ENCODE results near the gene CC2D1A. TPM values are rescaled to one million over a fixed set of nuclear protein-coding genes. Genes with fewer than 3 reads are reported as not detected.

Gene CC2D1A
- total and polyA plus RNA-seq, 8 donors, result 24.8 to 381 (median 38.5) TPM

GRCh38 chr19:13931391-13932148, 25.6 kb downstream of the CC2D1A start:
- peaks cover 21 to 46% (median 43%) of the 10 kb centered on the region in 4 donors for H3K36me3 ChIP-seq
- WGBS, 5 donors, result 84 to 87% (median 85%) methylated on average over 13 to 30 of the region's 30 CpGs
- H3K27ac ChIP-seq, result no peak overlapping the region
- H3K4me3 ChIP-seq, result no peak overlapping the region
- H3K9me3 ChIP-seq, result no peaks in the 10 kb centered on the region
- H3K4me1 ChIP-seq, result no peaks in the 10 kb centered on the region
- DNase-seq, result no peak
- no peak for TF ChIP-seq CTCF (IDR thresholded peaks at IDR 0.05)
- no peak for TF ChIP-seq POLR2A (IDR thresholded peaks at IDR 0.05)
- no peak for TF ChIP-seq POLR2AphosphoS5 (IDR thresholded peaks at IDR 0.05)
- no peak for TF ChIP-seq EP300 (IDR thresholded peaks at IDR 0.05)
- H3K27me3 ChIP-seq, result peaks cover 0 to 38% (median 4%) of the 10 kb centered on the region in 3 donors
- intact Hi-C loops (cut with DNase I; ENCODE audit: low total_unique reads), result no loop called here

- H3K9me3 ChIP-seq, result no peaks in the 10 kb centered on the region
- H3K4me3 ChIP-seq, result no peak overlapping the region
- 83 to 97% (median 90%) methylated on average over 6 of the region's 6 CpGs for WGBS, 5 donors
- H3K36me3 ChIP-seq, result peaks cover 15 to 40% (median 37%) of the 10 kb centered on the region in 4 donors
- intact Hi-C loops (cut with DNase I; ENCODE audit: low total_unique reads), result no loop called here
- H3K27ac ChIP-seq, result no peak overlapping the region
- no peaks in the 10 kb centered on the region for H3K4me1 ChIP-seq
- TF ChIP-seq POLR2AphosphoS5 (IDR thresholded peaks at IDR 0.05) (no peak), POLR2A (IDR thresholded peaks at IDR 0.05) (no peak), EP300 (IDR thresholded peaks at IDR 0.05) (no peak), CTCF (IDR thresholded peaks at IDR 0.05) (no peak)
- H3K27me3 ChIP-seq, result peaks cover 0 to 39% (median 4%) of the 10 kb centered on the region in 3 donors
- DNase-seq, result no peak
Measured at GRCh38 chr19:13932149-13932637, 26.2 kb downstream of the CC2D1A start.

- no peak for DNase-seq
- intact Hi-C loops (cut with DNase I; ENCODE audit: low total_unique reads), result no loop called here
- TF ChIP-seq CTCF (IDR thresholded peaks at IDR 0.05) (no peak), POLR2A (IDR thresholded peaks at IDR 0.05) (no peak), POLR2AphosphoS5 (IDR thresholded peaks at IDR 0.05) (no peak), EP300 (IDR thresholded peaks at IDR 0.05) (no peak)
Measured at GRCh38 chr19:13932911-13933393, 27.0 kb downstream of the CC2D1A start.

GRCh38 chr19:13934785-13935109, 28.7 kb downstream of the CC2D1A start:
- DNase-seq, result no peak
- intact Hi-C loops (cut with DNase I; ENCODE audit: low total_unique reads), result no loop called here
- WGBS, 5 donors, result 90 to 94% (median 90%) methylated on average over 2 of the region's 2 CpGs
- Histone ChIP-seq H3K36me3 (peaks cover 5 to 20% (median 17%) of the 10 kb centered on the region in 4 donors), H3K27ac (no peak overlapping the region), H3K27me3 (peaks cover 0 to 62% (median 14%) of the 10 kb centered on the region in 3 donors), H3K4me1 (peaks cover 0 to 12% (median 6%) of the 10 kb centered on the region in 4 donors), H3K9me3 (no peaks in the 10 kb centered on the region), H3K4me3 (no peak overlapping the region)
- no peak for TF ChIP-seq CTCF (IDR thresholded peaks at IDR 0.05)
- no peak for TF ChIP-seq POLR2AphosphoS5 (IDR thresholded peaks at IDR 0.05)
- no peak for TF ChIP-seq EP300 (IDR thresholded peaks at IDR 0.05)
- no peak for TF ChIP-seq POLR2A (IDR thresholded peaks at IDR 0.05)

More at GRCh38 chr19:13932911-13933393, 27.0 kb downstream of the CC2D1A start:
- no peaks in the 10 kb centered on the region for H3K9me3 ChIP-seq
- no peak overlapping the region for H3K4me3 ChIP-seq
- peaks cover 0 to 47% (median 11%) of the 10 kb centered on the region in 3 donors for H3K27me3 ChIP-seq
- H3K4me1 ChIP-seq, result peaks cover 0 to 6% (median 2%) of the 10 kb centered on the region in 4 donors
- H3K27ac ChIP-seq, result no peak overlapping the region
- H3K36me3 ChIP-seq, result peaks cover 7 to 32% (median 29%) of the 10 kb centered on the region in 4 donors
- 78 to 84% (median 81%) methylated on average over 32 to 42 of the region's 42 CpGs; no CpG with 5 or more reads in 1 of the 5 donors for WGBS, 5 donors

Data from stomach (tissue), 9 donors.